ENCODE measurements around the gene FGF3. TPM values are rescaled to one million over a fixed set of nuclear protein-coding genes. Genes with fewer than 3 reads are reported as not detected.

FGF3 gene
- total and polyA plus RNA-seq, 9 of the 15 experiments (the other 6 are each of a cell fraction or from before 2014, with no cell fraction given) = not detected

GRCh38 chr11:69841859-69842698 is 22.9 kb upstream of the FGF3 start (continued):
- TF ChIP-seq, protein P1, sequence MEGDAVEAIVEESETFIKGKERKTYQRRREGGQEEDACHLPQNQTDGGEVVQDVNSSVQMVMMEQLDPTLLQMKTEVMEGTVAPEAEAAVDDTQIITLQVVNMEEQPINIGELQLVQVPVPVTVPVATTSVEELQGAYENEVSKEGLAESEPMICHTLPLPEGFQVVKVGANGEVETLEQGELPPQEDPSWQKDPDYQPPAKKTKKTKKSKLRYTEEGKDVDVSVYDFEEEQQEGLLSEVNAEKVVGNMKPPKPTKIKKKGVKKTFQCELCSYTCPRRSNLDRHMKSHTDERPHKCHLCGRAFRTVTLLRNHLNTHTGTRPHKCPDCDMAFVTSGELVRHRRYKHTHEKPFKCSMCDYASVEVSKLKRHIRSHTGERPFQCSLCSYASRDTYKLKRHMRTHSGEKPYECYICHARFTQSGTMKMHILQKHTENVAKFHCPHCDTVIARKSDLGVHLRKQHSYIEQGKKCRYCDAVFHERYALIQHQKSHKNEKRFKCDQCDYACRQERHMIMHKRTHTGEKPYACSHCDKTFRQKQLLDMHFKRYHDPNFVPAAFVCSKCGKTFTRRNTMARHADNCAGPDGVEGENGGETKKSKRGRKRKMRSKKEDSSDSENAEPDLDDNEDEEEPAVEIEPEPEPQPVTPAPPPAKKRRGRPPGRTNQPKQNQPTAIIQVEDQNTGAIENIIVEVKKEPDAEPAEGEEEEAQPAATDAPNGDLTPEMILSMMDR (IDR thresholded peaks at IDR 0.05 in 2 of 3, conservative IDR thresholded peaks at IDR 0.05 in 1 of 3; ENCODE audit: insufficient read depth in 2 of 3, low read depth in 1 of 3, low read length in 3 of 3) = peak; percentile 51 to 68 (median 61)
- TF ChIP-seq, protein P2, sequence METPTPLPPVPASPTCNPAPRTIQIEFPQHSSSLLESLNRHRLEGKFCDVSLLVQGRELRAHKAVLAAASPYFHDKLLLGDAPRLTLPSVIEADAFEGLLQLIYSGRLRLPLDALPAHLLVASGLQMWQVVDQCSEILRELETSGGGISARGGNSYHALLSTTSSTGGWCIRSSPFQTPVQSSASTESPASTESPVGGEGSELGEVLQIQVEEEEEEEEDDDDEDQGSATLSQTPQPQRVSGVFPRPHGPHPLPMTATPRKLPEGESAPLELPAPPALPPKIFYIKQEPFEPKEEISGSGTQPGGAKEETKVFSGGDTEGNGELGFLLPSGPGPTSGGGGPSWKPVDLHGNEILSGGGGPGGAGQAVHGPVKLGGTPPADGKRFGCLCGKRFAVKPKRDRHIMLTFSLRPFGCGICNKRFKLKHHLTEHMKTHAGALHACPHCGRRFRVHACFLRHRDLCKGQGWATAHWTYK (CRISPR knock-in tag; IDR thresholded peaks at IDR 0.05) = no peak
- TF ChIP-seq SMC3 (conservative IDR thresholded peaks at IDR 0.05; ENCODE audit: insufficient read depth, low read depth, low read length) (peak; percentile 45; the same call in 1 of the 2 replicates), RFX7 (CRISPR knock-in tag; IDR thresholded peaks at IDR 0.05) (no peak), RBM25 (IDR thresholded peaks at IDR 0.05; ENCODE audit: low read depth, low read length, severe bottlenecking) (peak; percentile 43), BCL6 (CRISPR knock-in tag; IDR thresholded peaks at IDR 0.05) (no peak), GTF3C2 (IDR thresholded peaks at IDR 0.05; ENCODE audit: borderline replicate concordance, extremely low read depth, insufficient read length) (no peak), MXI1 (IDR thresholded peaks at IDR 0.05; ENCODE audit: low read depth, low read length) (no peak), KDM1A (IDR thresholded peaks at IDR 0.05) (peak in 1 of 2 experiments; percentile 13; a peak in 1 of 4 replicates), NKRF (IDR thresholded peaks at IDR 0.05; ENCODE audit: borderline replicate concordance) (no peak)
- TF ChIP-seq, protein P3, sequence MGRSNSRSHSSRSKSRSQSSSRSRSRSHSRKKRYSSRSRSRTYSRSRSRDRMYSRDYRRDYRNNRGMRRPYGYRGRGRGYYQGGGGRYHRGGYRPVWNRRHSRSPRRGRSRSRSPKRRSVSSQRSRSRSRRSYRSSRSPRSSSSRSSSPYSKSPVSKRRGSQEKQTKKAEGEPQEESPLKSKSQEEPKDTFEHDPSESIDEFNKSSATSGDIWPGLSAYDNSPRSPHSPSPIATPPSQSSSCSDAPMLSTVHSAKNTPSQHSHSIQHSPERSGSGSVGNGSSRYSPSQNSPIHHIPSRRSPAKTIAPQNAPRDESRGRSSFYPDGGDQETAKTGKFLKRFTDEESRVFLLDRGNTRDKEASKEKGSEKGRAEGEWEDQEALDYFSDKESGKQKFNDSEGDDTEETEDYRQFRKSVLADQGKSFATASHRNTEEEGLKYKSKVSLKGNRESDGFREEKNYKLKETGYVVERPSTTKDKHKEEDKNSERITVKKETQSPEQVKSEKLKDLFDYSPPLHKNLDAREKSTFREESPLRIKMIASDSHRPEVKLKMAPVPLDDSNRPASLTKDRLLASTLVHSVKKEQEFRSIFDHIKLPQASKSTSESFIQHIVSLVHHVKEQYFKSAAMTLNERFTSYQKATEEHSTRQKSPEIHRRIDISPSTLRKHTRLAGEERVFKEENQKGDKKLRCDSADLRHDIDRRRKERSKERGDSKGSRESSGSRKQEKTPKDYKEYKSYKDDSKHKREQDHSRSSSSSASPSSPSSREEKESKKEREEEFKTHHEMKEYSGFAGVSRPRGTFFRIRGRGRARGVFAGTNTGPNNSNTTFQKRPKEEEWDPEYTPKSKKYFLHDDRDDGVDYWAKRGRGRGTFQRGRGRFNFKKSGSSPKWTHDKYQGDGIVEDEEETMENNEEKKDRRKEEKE (IDR thresholded peaks at IDR 0.05; ENCODE audit: borderline replicate concordance in 1 of 2, control insufficient read depth in 1 of 2, low read depth in 2 of 2, low read length in 1 of 2) = no peak

Data from K562 (cell line).